ENCODE measurements around the gene MRTFA.

DNA sequence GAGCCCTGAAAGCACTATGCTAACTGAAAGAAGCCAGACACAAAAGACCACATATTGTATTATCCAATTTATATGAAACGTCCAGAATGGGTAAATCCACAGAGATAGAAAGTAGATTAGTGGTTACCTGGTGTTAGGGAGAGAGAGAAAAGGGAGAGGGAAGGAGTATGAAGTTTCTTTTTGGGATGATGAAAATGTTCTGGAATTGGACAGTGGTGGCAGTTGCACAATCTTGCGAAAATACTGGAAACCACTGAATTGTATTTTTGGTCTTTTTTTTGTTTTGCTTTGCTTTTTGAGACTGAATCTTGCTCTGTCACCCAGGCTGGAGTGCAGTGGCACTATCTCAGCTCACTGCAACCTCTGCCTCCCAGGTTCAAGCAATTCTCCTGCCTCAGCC, 63.5 kb downstream of the MRTFA start:
- TF ChIP-seq HBP1 (CRISPR knock-in tag; IDR thresholded peaks at IDR 0.05; ENCODE audit: low read depth) (no peak), TFE3 (CRISPR knock-in tag; IDR thresholded peaks at IDR 0.05) (no peak), ZMAT3 (CRISPR knock-in tag; conservative IDR thresholded peaks at IDR 0.05) (no peak), POLR2AphosphoS5 (IDR thresholded peaks at IDR 0.05; ENCODE audit: low read depth, low read length) (no peak), HDAC2 (CRISPR knock-in tag; IDR thresholded peaks at IDR 0.05) (no peak), POLR2A (IDR thresholded peaks at IDR 0.05; ENCODE audit: insufficient read depth in 1 of 2, low read depth in 2 of 2, low read length in 2 of 2) (no peak), FOXA3 (CRISPR knock-in tag; IDR thresholded peaks at IDR 0.05) (no peak), NBN (conservative IDR thresholded peaks at IDR 0.05) (no peak), ZNF800 (CRISPR knock-in tag; IDR thresholded peaks at IDR 0.05) (no peak), SAP130 (CRISPR knock-in tag; IDR thresholded peaks at IDR 0.05; ENCODE audit: low read depth) (no peak), RNF2 (conservative IDR thresholded peaks at IDR 0.05; ENCODE audit: low read depth) (no peak)

Measured in HepG2 (cell line).